ENCODE data around the gene MMP23B.

The MMP23B gene

DNA sequence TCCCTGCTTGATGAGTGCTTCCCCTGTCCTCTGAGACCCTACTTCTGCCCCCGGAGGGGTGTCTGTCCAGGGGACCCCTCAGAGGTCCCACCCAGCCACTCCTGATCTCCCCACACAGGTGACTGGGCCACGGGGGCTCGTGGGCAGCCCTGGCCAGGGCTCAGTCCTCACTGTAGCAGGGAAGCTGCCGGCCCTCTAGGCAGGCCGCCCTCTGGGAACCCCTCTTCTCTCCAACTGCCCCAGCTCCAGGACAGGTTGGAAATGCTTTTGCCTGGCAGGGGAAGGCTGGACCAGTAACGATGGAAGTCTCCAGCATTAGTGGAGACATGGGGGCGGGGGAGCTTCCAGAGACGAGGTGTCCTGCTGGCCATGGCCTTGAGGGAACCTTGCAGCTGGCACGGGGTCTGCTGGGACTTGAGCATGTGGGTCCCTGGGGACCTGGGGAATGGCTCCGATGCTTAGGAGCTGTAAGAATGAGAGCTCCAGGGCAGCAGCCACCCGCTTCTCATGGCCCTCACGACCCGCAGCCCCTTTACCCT, 28.9 kb upstream of the MMP23B start:
- DNase-seq: no peak

- no peak for DNase-seq
Observed at GRCh38 chr1:1603671-1604373, 28.2 kb upstream of the MMP23B start.

- DNase-seq: no peak
Observed at GRCh38 chr1:1604374-1605033, 27.5 kb upstream of the MMP23B start.

- DNase-seq: no peak
Observed at GRCh38 chr1:1605034-1605591, 26.9 kb upstream of the MMP23B start.

DNA sequence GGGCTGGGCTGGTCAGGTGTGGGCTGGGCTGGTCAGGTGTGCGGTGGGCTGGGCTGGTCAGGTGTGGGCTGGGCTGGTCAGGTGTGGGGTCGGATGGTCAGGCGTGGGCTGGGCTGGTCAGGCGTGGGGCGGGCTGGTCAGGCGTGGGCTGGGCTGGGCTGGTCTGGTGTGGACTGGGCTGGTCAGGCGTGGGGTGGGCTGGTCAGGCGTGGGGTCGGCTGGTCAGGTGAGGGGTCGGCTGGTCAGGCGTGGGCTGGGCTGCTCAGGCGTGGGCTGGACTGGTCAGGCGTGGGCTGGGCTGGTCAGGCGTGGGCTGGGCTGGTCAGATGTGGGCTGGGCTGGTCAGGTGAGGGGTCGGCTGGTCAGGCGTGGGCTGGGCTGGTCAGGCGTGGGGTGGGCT, 26.2 kb upstream of the MMP23B start:
- DNase-seq: no peak

DNA sequence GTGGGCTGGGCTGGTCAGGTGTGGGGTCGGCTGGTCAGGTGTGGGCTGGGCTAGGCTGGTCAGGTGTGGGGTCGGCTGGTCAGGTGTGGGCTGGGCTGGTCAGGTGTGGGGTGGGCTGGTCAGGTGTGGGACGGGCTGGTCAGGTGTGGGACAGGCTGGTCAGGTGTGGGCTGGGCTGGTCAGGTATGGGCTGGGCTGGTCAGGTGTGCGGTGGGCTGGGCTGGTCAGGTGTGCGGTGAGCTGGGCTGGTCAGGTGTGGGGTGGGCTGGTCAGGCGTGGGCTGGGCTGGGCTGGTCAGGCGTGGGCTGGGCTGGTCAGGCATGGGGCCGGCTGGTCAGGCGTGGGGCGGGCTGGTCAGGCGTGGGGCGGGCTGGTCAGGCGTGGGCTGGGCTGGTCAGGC, 25.7 kb upstream of the MMP23B start:
- DNase-seq: no peak

DNA sequence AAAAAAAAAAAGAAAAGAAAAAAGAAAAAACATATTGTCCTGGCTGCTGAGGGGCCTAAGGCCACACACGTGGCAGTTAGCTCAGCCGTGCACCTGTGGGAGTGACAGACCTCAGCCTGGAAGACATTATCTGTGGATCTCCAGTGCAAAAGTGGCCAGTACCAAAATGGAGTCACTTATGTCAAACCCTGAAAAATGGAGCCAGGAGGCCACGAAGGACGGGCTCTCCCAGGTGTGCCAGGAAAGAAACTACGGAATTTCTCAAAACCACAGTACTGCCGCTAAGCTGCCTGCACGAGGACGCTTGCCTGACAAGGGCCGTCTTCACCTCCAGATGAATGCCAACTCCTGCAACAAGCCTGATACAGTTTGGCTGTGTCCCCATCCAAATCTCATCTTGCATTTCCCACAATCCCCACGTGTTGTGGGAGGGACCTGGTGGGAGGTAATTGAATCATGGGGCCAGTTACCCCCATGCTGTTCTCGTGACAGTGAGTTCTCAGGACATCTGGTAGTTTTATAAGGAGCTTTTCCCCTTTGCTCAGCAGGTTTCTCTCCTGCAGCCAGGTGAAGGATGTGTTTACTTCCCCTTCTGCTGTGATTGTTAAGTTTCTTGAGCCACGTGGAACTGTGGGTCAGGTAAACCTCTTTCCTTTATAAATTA, 22.0 kb upstream of the MMP23B start:
- no peak for DNase-seq

DNA sequence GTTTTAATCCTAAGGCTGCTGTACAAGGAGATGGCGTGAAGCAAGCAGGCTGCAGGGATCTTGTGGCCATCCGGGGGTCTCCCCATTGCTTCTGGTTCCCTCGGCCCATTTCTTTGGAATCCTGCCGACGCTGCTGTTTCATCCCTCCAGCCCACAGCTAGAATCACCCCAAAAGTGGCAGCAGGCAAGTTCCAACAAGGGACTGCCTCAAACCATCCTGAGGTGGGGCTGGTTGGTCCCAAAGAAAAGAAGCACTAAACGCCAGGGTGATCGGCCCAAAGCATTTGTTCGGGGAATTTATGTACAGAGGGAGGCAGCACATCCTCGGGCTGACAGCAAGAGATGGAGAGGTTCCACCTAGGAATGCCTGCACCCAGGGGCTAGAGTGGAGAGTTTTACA, 21.2 kb upstream of the MMP23B start:
- no peak for DNase-seq

GRCh38 chr1:1612104-1612400, 19.9 kb upstream of the MMP23B start:
- DNase-seq: no peak

- DNase-seq: no peak
Observed at GRCh38 chr1:1613509-1614082, 18.4 kb upstream of the MMP23B start.

DNA sequence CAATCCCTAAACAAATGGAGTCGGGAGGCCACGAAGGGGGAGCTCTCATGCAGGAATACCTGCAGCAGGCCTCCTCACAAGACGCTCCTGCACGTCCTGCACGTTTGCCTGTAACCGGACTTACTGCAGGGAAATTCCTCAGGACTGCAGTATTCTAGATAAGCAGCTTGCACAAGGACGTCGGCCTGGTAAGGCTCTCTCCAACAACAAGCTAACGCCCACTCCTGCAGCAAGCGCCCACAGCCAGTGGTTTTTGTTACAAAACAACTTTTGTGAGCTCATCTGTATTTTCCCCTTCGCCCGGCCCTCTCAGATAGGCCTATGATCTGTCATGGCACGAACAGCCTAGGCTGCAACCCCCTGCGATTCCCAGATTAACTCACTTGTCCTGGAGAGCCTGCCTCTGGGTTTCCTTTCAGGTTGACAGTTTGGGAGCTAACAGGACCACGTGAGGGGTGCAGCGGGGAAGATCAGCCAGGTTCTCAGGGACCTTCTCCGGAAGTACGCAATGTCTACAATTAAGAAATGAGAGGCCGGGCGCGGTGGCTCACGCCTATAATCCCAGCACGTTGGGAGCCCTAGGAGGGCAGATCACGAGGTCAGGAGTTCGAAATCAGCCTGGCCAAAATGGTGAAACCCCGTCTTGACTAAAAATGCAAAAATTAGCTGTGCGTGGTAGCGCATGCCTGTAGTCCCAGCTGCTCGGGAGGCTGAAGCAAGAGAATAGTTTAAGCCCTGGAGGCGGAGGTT, 17.6 kb upstream of the MMP23B start:
- DNase-seq: no peak

GRCh38 chr1:1614954-1615255, 17.1 kb upstream of the MMP23B start:
- no peak for DNase-seq

- peak; percentile 95 for DNase-seq
Observed at GRCh38 chr1:1615256-1616044, 16.5 kb upstream of the MMP23B start, which contains the start of gene MIB2. TSS of gene MIB2 (plus strand) at chr1:1615500. CDS start at chr1:1623453, 7,953 bp downstream.

DNA sequence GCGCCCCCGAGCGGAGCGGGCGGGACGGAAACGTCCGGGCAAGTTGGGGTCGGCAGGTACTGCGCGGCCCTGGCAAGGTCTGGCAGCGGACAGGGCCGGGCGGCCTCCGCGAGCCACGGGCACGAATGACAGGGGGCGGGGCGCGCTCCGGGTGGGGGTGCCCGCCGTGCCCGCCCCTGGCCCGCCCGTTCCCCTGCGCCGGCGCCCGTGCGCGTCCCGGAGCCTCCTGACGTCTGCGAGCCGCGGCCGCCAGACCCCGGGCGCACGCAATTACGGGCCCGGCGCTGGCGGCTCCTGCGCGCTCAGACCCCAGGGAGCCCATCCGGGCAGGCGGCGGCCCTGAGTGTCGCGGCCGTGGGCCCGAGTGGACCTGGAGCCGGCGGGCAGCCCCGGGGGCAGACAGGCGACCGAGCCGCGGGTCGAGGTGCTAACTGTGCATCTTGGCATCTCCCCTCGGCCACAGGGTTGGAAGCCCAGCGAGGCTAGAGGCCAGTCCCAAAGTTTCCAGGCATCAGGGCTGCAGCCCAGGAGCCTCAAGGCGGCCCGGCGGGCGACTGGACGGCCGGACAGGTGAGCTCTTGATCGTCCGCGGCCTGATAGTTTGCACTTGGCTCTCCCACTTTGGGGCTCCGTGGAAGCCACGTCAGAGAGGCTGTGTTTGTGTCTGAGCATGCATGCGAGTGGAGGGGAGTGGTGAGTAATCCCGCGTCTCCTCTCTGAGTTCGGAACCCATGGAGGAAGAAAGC, 15.8 kb upstream of the MMP23B start:
- no peak for DNase-seq

DNA sequence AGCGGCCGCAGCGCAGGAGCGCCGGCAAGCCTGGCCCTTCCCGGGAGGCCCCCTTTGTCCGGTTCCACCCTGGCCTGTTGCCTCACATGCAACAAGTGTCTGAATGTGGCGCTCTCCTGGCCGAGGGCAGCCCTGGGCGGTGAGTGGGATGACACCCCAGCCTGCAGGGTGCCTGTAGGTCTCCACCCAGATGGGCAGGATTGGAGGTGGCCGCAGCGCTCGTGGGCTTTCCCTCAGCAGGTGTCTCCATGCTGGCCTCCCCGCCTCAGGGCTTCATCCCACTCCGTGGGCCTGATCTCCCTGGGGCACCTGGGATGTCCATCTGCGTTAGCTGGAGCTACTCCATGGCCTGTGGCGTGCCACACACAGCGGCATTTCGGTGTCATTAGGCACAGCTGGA, 15.1 kb upstream of the MMP23B start:
- no peak for DNase-seq

- DNase-seq: no peak
Observed at GRCh38 chr1:1617516-1617915, 14.5 kb upstream of the MMP23B start.

DNA sequence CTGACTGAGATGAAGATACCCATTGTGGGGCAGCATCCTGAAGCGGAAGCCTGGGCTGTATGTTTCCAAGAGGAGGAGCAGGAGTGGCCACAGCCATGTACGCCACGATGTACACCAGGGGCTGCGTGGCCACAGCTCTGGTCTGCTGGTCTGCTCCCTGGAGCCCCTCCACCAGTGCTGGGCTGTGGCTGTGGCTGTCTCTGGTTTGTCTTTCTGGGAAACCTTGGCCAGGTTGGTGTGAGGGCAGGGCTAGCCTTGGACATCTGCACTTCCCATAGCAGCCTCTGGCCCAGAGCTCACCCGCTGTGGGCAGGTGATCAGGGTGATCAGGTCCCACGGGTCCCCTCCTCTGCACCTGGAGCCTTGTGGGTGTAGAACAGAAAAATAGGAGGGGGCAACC, 14.0 kb upstream of the MMP23B start:
- DNase-seq: no peak

DNA sequence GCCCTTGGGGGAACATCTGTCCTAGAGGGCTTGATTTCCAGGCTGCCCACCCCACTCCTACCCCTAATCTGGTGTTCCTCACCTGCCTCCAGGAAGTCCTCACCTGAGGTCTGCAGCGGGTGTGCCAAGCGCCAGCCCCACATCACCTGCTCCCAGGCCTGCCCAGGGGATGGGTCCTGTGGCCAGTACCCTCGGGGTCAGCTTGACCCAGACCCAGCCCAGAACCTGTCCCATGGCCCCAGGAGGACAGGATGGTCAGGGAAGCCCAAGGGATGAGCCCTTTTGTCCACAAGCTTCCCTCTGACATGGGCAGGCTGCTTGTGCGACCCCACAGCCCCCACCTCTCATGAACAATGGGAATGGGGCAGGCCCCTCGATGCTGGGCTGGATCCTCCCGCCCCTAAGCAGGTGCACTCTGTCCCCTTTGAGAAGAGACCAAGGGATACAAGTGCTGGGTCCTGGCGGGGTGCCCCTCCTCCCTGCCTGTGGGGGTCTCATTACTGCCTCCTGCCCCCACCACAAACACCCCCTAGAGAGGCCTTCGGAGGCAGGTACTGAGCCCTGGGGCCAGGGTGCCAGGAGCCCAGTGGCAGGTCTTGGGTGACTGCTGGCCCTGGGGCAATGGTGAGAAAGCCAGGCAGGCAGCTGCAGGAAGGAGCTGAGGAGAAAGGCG, 13.4 kb upstream of the MMP23B start:
- DNase-seq: no peak

DNA sequence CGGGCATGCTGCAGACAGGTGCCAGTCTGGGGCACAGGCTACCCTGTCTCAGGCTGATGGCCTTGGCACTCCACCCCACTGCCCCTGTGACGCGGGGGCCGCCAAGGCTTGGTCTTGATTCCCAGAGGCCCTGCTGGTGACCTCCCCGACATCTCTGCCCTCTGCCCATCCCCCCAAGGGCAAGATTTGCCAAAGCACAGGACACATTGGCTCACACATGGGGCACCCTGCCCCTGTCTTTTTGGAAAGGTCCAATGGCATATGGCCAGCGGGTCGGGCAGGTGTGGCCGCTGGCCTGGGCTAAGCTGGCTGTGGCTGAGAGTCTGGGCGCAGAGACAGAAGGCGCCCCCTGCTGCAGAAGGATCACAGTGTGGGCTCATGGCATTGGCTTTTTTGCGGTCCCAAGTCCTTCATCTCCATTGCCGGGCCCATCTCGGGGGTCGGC, 12.0 kb upstream of the MMP23B start:
- DNase-seq: no peak

GRCh38 chr1:1620433-1621139, 11.4 kb upstream of the MMP23B start:
- no peak for DNase-seq
